T-helper 2 cell treated with Interferon-gamma antibody and Interleukin-4, amounts not matched to agents 5 μg/mL and 100 μg/mL, for 36 hours (primary cell): ENCODE results near the gene ALK.

Experiments used
- DNase-seq: peaks from one replicate; pipeline ENCODE4 v3.0.0; 2021; ENCODE audit warnings: low spot score
- H3K27ac Mint-ChIP-seq: one replicate; pipeline ENCODE4 v1.8.0; 2021; ENCODE audit warnings: mild to moderate bottlenecking, mixed read lengths
- H3K27me3 Mint-ChIP-seq: one replicate; pipeline ENCODE4 v1.8.0; 2021; ENCODE audit warnings: low read depth, mixed read lengths
- H3K36me3 Mint-ChIP-seq: one replicate; pipeline ENCODE4 v1.8.0; 2021; ENCODE audit warnings: low read depth, mixed read lengths
- H3K4me1 Mint-ChIP-seq: one replicate; pipeline ENCODE4 v1.8.0; 2021; ENCODE audit warnings: low read depth, mixed read lengths
- H3K4me3 Mint-ChIP-seq: one replicate; pipeline ENCODE4 v1.8.0; 2022; ENCODE audit warnings: mild to moderate bottlenecking, moderate library complexity, mixed read lengths
- H3K9me3 Mint-ChIP-seq: one replicate; pipeline ENCODE4 v1.8.0; 2021; ENCODE audit warnings: mixed read lengths

The ALK gene

GRCh38 chr2:29782549-29783458, 138.6 kb downstream of the ALK start:
- H3K4me3 Mint-ChIP-seq, result no peak overlapping the region
- no peaks in the 10 kb centered on the region for H3K36me3 Mint-ChIP-seq
- no peaks in the 10 kb centered on the region for H3K9me3 Mint-ChIP-seq
- no peaks in the 10 kb centered on the region for H3K4me1 Mint-ChIP-seq
- no peak for DNase-seq
- H3K27ac Mint-ChIP-seq, result no peak overlapping the region
- H3K27me3 Mint-ChIP-seq, result no peaks in the 10 kb centered on the region

- Mint-ChIP-seq H3K36me3 (no peaks in the 10 kb centered on the region), H3K4me1 (no peaks in the 10 kb centered on the region), H3K27ac (no peak overlapping the region), H3K4me3 (no peak overlapping the region), H3K27me3 (no peaks in the 10 kb centered on the region), H3K9me3 (no peaks in the 10 kb centered on the region)
- DNase-seq, result no peak
These were observed 139.3 kb downstream of the ALK start for GRCh38 chr2:29782087-29782486.

GRCh38 chr2:29780906-29781305, 140.5 kb downstream of the ALK start:
- no peak overlapping the region for H3K4me3 Mint-ChIP-seq
- H3K27ac Mint-ChIP-seq, result no peak overlapping the region
- no peaks in the 10 kb centered on the region for H3K9me3 Mint-ChIP-seq
- no peaks in the 10 kb centered on the region for H3K36me3 Mint-ChIP-seq
- no peak for DNase-seq
- no peaks in the 10 kb centered on the region for H3K4me1 Mint-ChIP-seq
- no peaks in the 10 kb centered on the region for H3K27me3 Mint-ChIP-seq

DNA sequence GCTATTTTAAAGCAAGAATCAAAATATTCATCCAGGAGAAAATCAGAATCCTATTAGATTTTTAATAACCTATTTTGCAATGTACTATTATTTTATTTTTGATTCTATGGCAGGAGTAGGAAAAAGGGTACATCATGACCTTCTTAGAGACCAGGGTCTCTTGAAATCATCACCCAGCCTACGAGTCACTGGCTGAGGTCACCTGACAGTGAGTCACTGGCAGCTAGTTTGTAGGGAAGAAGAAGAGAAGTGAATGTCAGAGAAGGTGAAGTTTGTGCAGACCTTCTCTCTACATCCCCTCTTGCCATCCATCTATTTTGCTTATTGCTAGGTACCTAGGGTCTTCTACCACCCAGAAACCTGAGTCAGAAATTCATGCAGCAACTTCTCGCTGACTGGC, 144.2 kb downstream of the ALK start:
- H3K9me3 Mint-ChIP-seq, result no peaks in the 10 kb centered on the region
- H3K27ac Mint-ChIP-seq, result no peak overlapping the region
- H3K4me1 Mint-ChIP-seq, result no peaks in the 10 kb centered on the region
- H3K4me3 Mint-ChIP-seq, result no peak overlapping the region
- peaks cover 2% of the 10 kb centered on the region for H3K27me3 Mint-ChIP-seq
- H3K36me3 Mint-ChIP-seq, result no peaks in the 10 kb centered on the region
- no peak for DNase-seq

DNA sequence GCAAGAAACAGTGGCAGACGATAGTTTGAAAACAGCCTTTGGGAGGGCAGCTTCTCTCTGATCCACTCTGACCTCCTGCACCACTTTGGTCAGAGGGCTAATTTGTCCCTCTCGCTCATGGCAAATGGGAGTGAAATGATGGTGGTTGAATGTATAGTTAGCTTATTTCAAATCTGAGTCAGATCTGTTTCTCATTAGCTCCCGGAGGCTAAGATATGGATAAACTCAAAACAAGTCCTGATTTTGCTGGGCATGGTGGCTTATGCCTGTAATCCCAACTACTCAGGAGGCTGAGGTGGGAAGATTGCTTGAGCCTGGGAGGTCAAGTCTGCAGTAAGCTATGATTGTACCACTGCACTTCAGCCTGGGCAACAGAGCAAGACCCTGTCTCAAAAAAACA, 145.0 kb downstream of the ALK start:
- Mint-ChIP-seq H3K4me3 (no peak overlapping the region), H3K4me1 (no peaks in the 10 kb centered on the region), H3K27me3 (peaks cover 2% of the 10 kb centered on the region), H3K9me3 (no peaks in the 10 kb centered on the region), H3K36me3 (no peaks in the 10 kb centered on the region), H3K27ac (no peak overlapping the region)
- no peak for DNase-seq

GRCh38 chr2:29775937-29776336, 145.4 kb downstream of the ALK start:
- Mint-ChIP-seq H3K4me1 (no peaks in the 10 kb centered on the region), H3K9me3 (no peaks in the 10 kb centered on the region), H3K27ac (no peak overlapping the region), H3K36me3 (no peaks in the 10 kb centered on the region), H3K27me3 (peaks cover 2% of the 10 kb centered on the region), H3K4me3 (no peak overlapping the region)
- DNase-seq, result no peak

DNA sequence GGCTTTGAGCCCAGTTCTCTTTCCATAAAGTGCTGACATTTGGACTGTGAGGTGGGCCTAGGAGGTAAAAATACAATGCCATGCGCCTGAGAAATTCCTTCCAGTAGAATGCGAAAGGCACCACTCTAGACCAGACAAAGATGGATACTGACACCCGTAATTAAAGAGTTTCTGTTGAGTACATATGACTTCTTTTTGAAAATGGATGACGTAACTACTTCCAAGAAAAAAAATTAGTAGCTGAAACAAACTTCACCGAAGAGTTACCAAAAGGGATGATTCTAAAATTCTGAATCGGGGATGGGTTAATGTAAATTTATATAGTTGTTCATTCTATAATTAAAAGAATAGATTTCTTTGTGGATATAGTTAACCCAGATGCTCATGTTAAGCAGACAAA, 146.8 kb downstream of the ALK start:
- no peak for DNase-seq
- Mint-ChIP-seq H3K4me3 (no peak overlapping the region), H3K27me3 (peaks cover 2% of the 10 kb centered on the region), H3K9me3 (no peaks in the 10 kb centered on the region), H3K36me3 (no peaks in the 10 kb centered on the region), H3K4me1 (no peaks in the 10 kb centered on the region), H3K27ac (no peak overlapping the region)

DNA sequence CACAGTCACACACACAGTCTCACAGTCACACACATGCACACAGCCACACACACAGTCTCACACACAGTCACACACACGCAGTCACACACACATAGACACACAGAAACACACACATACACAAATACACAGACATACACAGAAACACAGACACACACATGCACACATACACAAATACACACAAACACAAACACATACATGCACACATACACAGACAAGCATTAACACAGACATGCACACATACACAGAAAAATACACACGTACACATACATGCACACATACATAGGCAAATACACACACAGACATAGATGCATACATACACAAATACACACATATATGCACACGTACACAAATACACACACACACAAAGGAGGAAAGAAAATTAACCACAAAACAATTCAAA, 150.5 kb downstream of the ALK start:
- Mint-ChIP-seq H3K9me3 (no peaks in the 10 kb centered on the region), H3K4me3 (no peak overlapping the region), H3K27ac (no peak overlapping the region), H3K27me3 (peaks cover 2% of the 10 kb centered on the region), H3K36me3 (no peaks in the 10 kb centered on the region), H3K4me1 (no peaks in the 10 kb centered on the region)
- no peak for DNase-seq

DNA sequence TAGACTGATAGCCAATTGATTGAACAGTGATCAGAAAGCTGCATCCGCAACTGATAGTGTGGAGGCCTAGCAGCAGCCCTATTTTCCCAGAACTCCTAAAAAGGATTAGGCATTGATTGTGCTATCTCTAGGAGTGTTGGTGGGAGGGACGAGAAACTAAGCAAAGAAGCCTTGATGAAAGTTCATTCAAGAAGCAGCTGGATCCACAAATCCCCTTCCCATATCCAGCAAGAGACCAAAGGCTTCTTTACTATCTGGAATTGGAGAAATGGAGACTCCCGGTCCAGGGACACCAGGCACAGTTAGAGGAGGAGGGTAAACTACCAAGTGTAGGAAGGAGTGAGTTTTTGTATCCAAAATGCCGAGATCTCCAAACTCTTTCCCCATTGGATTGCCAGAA, 151.5 kb downstream of the ALK start:
- Mint-ChIP-seq H3K27me3 (no peaks in the 10 kb centered on the region), H3K9me3 (no peaks in the 10 kb centered on the region), H3K36me3 (no peaks in the 10 kb centered on the region), H3K4me3 (no peak overlapping the region), H3K27ac (no peak overlapping the region), H3K4me1 (no peaks in the 10 kb centered on the region)
- no peak for DNase-seq

DNA sequence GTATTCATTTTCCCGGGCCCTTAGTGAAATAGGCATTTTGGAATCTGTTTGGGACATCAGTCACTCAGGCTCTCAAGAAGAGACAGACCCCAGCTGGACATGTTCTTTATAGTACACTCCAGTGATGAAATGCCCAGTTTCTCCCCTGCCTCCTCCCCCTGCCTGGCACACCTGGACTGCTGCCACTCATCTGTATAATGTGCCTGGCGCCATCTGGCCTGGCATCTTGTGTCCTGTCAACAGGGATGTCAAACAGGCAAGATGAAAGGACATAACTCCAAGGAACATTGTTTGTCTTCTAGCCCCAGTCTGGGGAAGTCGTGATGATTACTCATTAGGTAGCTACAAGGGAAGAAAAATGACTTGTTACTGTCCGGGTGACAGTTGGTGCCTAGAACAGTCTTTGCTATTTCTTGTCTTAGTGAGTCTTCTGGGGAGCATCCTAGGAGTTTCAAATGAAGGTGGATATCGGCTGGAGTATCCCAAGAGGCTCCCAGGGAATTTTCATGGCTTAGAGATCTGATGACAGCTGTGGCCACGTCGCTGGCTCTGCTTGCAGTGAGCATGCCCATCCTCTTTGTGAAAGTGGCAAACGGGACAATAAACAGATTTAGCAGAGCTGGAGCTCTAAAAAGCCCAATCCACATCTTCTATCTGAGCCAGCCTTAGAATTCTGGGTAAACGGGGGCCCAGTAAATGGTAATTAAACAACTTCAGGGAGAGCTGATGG, 153.6 kb downstream of the ALK start:
- H3K9me3 Mint-ChIP-seq, result no peaks in the 10 kb centered on the region
- H3K4me3 Mint-ChIP-seq, result no peak overlapping the region
- DNase-seq, result no peak
- H3K4me1 Mint-ChIP-seq, result no peaks in the 10 kb centered on the region
- no peak overlapping the region for H3K27ac Mint-ChIP-seq
- no peaks in the 10 kb centered on the region for H3K36me3 Mint-ChIP-seq
- no peaks in the 10 kb centered on the region for H3K27me3 Mint-ChIP-seq

DNA sequence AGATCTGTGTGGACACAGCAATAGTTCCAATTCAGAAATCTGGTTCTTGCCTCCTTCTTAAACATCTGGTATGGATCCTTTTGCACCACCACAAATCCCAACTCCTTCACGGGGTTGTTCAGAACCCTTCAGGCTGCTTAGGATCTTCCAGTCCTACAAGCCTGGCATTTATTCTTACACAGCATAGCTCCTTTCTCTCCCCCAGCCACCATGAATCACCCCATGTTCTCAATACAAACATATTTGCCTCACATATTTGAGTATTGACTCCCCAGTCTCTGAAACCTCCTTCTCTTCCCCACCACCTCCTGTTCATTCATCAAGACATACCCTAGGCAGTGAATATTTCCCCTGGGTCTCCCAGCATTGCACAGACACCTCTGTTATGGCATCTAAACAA, 155.2 kb downstream of the ALK start:
- Mint-ChIP-seq H3K27ac (no peak overlapping the region), H3K4me3 (no peak overlapping the region), H3K27me3 (no peaks in the 10 kb centered on the region), H3K36me3 (no peaks in the 10 kb centered on the region), H3K9me3 (no peaks in the 10 kb centered on the region), H3K4me1 (no peaks in the 10 kb centered on the region)
- no peak for DNase-seq

DNA sequence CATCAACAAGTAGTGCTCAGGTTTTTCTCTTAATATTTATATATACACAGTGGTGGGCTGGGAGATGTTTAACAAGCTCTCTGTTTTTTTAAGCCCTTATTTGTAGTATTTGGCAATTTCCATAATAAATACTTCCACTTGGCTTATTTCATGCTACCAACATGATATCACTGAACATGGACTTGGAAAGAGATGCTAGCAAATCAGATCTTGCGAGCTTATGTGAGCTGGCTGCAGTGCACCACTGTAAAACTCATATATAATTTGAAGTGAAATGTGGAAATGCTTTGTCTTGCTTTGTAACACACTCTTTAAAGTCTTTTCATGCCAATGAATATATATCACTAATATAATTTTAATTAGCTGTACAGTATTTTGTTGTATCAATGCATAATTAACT, 155.7 kb downstream of the ALK start:
- H3K27me3 Mint-ChIP-seq, result no peaks in the 10 kb centered on the region
- H3K9me3 Mint-ChIP-seq, result no peaks in the 10 kb centered on the region
- no peak overlapping the region for H3K4me3 Mint-ChIP-seq
- DNase-seq, result no peak
- H3K36me3 Mint-ChIP-seq, result no peaks in the 10 kb centered on the region
- H3K27ac Mint-ChIP-seq, result no peak overlapping the region
- no peaks in the 10 kb centered on the region for H3K4me1 Mint-ChIP-seq

GRCh38 chr2:29763371-29763770, 158.0 kb downstream of the ALK start:
- no peak for DNase-seq
- no peaks in the 10 kb centered on the region for H3K36me3 Mint-ChIP-seq
- no peaks in the 10 kb centered on the region for H3K27me3 Mint-ChIP-seq
- no peak overlapping the region for H3K27ac Mint-ChIP-seq
- no peaks in the 10 kb centered on the region for H3K4me1 Mint-ChIP-seq
- H3K9me3 Mint-ChIP-seq, result no peaks in the 10 kb centered on the region
- no peak overlapping the region for H3K4me3 Mint-ChIP-seq

DNA sequence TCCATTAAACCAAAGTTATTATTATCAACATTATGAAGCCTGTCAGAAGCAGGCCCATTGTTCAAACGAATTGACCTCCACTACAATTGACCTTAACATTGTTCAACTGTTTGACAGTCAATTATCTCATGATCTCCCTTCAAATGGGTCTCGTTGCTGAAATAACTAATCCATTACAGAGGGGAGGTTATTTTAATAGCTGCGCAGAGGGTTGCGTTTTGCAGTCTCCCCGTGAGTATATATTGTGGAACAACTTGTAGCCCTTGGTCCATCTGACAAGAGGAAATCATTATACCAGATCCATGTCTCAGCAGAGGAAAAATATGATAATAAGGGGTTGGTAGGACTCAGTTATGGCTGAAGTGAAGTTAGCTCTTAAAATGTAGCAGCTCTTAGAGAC, 159.1 kb downstream of the ALK start:
- no peak for DNase-seq
- Mint-ChIP-seq H3K9me3 (no peaks in the 10 kb centered on the region), H3K36me3 (no peaks in the 10 kb centered on the region), H3K4me1 (no peaks in the 10 kb centered on the region), H3K27me3 (no peaks in the 10 kb centered on the region), H3K4me3 (no peak overlapping the region), H3K27ac (no peak overlapping the region)
